Activated CD8-positive, alpha-beta memory T cell treated with anti-CD3 and anti-CD28 coated beads, Interleukin-2, amount 50 U/mL, for 1 hour (primary cell): Measurements from ENCODE around the gene ADGB.

Experiments used
- DNase-seq: peaks from one replicate; pipeline ENCODE4 v3.0.0-alpha.2; 2020; ENCODE audit errors: extremely low read depth

Gene ADGB

GRCh38 chr6:146861029-146861563, 262.3 kb downstream of the ADGB start:
- DNase-seq, result no peak

GRCh38 chr6:146861716-146862115, 262.9 kb downstream of the ADGB start:
- no peak for DNase-seq

- no peak for DNase-seq
Observed at GRCh38 chr6:146862508-146862919, 263.7 kb downstream of the ADGB start.

GRCh38 chr6:146864300-146864699, 265.5 kb downstream of the ADGB start:
- no peak for DNase-seq

GRCh38 chr6:146864885-146865284, 266.1 kb downstream of the ADGB start:
- DNase-seq, result no peak
